GM13977 (cell line): ENCODE data around the gene CRYGS.

Experiments used
- DNase-seq: peaks from one replicate; pipeline ENCODE4 v3.0.0; 2012; ENCODE audit warnings: low spot score
- in situ Hi-C: fragments of 300-500 bp; cut with MboI; formaldehyde crosslinking; loops from one replicate; pipeline ENCODE4 v1.12.0; 2022; ENCODE audit warnings: low sequenced_read_pairs, low pct_unique_long_range_greater_than_20kb, mixed read lengths, inconsistent platforms; ENCODE audit not compliant: unreplicated experiment
- TF ChIP-seq, protein P1 (sequence below): IDR thresholded peaks from 2 replicates; pipeline ENCODE4 v1.5.1; 2012; ENCODE audit warnings: mild to moderate bottlenecking, control low read depth; ENCODE audit not compliant: insufficient read depth; ENCODE audit errors: extremely low read depth, missing control alignments

The CRYGS gene

DNA sequence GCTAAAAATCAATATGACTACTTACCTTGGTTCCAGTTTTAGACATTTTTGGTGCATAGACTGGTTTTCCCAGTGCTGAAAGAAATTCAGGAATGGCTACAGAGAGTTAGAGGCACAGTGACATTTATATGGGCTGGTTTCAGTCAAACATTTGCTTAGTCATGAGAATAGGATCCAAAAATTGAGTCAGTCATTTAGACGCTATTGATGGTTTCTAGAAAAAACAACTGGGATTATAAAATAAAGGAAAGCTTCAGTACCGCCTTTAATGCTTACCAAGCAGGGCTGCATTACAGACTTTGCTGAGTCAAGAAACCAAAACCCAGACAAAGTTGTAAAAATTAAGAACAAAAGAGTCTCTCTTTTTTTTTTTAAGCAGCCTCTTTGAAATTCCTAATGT is at the start of gene CRYGS:
CRYGS (minus strand) TSS at position 100 of the 400 bp plus-strand sequence; CDS start at position 46, 54 bp downstream.
- no peak for DNase-seq
- TF ChIP-seq, protein P1, sequence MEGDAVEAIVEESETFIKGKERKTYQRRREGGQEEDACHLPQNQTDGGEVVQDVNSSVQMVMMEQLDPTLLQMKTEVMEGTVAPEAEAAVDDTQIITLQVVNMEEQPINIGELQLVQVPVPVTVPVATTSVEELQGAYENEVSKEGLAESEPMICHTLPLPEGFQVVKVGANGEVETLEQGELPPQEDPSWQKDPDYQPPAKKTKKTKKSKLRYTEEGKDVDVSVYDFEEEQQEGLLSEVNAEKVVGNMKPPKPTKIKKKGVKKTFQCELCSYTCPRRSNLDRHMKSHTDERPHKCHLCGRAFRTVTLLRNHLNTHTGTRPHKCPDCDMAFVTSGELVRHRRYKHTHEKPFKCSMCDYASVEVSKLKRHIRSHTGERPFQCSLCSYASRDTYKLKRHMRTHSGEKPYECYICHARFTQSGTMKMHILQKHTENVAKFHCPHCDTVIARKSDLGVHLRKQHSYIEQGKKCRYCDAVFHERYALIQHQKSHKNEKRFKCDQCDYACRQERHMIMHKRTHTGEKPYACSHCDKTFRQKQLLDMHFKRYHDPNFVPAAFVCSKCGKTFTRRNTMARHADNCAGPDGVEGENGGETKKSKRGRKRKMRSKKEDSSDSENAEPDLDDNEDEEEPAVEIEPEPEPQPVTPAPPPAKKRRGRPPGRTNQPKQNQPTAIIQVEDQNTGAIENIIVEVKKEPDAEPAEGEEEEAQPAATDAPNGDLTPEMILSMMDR, result no peak
- in situ Hi-C loops, result loop anchor here (10.0 kb wide), 1 partner anchor 559 kb away; no protein-coding TSS in a partner anchor

DNA sequence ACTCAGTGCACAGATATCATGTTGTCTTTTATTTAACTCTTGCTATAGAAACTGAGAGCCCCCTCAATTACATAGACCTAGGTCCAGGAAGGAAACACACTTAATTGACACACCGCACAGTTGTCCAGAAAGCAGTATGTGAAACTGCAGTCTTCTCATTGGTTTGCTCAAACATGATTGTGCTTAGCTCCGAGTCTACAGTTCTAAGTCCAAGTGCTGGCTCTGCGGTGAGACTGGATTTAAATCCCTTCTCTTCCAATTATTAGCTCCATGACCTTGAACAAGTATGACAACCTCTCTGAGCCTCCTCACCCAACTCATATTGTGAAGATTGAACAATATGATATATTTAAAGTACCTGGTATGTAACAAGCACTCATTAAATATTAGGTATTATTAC is 49.7 kb upstream of the CRYGS start:
- TF ChIP-seq, protein P1, result no peak
- DNase-seq, result no peak
- in situ Hi-C loops, result no loop called here

DNA sequence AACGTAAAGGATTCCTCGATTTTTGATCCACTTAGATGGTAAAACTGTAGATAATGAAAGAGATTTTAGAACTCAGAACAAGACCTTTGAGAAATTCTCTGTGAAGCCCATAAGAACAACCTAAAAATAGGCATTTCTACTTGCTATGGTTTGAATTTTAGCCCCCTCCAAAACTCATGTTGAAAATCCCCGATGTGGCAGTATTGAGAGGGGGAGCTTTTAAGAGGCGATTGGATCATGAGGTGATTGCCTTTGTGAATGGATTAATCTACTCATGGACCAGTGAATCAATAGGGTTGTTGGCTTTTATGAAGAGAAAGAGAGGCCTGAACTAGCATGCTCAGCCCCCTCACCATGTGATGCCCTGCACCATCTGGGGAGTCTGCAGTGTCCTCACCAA is 48.5 kb upstream of the CRYGS start:
- in situ Hi-C loops, result no loop called here
- TF ChIP-seq, protein P1, result no peak
- DNase-seq, result no peak

DNA sequence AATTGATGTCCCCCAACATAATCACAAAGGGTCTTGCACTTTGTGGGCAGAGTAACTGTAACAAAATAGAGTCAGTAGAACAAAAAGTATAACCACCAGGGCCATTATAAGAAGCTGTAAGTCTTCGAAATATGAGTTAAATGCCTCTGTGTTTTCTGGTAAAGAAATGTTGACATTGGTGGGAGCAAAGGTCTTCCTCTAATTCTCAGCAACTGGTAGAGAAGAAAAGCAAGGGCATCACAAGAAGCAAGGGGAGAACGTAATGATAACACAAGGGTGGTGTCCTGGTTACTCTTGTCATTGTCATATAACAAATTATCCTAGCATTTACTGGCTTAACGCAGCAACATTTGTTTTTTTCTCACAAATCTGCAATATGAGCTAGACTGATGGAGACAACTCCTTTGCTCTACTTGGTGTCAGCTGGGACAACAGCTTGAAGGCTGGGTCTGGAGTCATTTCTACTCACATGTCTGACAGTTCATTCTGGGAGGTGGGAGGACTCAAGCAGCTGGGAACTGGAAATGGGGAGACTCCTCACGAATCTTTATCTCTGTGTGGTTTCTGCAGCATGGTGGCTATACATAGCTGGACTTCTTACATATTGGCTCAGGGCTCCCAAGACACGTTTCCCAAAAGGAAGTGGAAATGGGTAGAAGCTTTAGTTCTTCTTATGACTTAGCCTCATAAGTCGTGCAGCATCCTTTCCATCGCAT is 46.6 kb upstream of the CRYGS start:
- no peak for DNase-seq
- TF ChIP-seq, protein P1, result no peak
- in situ Hi-C loops, result no loop called here

DNA sequence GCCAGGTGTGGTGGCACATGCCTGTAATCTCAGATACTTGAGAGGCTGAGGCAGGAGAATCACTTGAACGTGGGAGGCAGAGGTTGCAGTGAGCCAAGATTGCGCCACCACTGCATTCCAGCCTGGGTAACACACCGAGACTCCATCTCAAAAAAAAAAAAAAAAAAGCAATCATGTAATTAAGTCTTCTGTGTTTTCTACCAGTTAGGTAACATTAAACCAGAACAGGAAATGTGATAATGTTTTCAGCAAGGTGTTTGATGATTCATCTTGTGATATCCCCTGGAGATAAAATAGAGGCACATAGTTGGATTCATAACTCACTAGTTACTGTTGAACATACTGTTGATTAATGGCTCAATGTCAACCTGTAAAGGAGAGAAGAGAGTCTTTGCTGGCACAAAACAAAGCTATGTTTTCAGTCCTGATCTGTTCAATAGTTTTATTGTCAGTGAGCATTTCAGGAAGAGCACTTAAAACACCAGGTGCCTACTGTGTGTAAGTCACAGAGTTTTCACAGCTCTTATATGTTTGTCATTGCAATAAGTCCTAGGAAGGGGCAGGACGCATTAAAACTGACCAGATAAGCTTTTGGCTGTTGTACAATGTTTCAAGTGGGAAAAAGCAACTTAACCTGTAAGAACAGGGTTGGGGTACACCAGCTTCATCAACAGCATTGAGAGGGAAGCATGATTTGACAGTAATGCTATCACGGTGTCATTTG is 45.8 kb upstream of the CRYGS start:
- no peak for DNase-seq
- TF ChIP-seq, protein P1, result no peak
- in situ Hi-C loops, result no loop called here

DNA sequence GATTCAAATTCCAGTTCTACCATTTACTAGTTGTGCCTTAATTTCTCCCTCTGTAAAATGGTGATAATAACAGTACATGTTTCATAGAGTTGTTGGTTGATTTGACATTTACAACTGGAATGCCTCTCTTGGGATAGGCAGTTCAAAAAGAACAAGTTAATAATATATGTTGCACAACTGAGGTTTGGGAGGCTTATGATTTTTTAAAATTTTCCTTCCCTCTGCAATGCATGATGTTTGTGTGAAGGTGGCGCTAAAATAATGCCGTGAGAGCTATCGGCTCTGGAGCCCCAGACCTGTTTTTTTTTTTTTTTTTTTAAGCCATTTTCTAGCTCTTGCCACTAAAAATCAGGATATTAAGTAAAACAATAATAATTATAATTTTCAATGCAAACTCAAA is 44.9 kb upstream of the CRYGS start:
- in situ Hi-C loops, result no loop called here
- TF ChIP-seq, protein P1, result peak; percentile 20
- no peak for DNase-seq
